ENCODE measurements around the gene UBXN2A. TPM values are rescaled to one million over a fixed set of nuclear protein-coding genes. Genes with fewer than 3 reads are reported as not detected.

Gene UBXN2A
- total RNA-seq, 1 experiment from 2014 or later = 16.6 TPM

GRCh38 chr2:24052951-24053350, 112.7 kb downstream of the UBXN2A start:
- Histone ChIP-seq H3K27me3 (ENCODE audit: control insufficient read depth, insufficient read depth, low read length) (peaks cover 10% of the 10 kb centered on the region; the same call in 1 of the 2 replicates), H3K36me3 (replicated peaks; ENCODE audit: control insufficient read depth, insufficient read depth, low read length) (peaks cover 3% of the 10 kb centered on the region; the same call in 1 of the 2 replicates), H3K4me3 (ENCODE audit: insufficient read depth, low read depth, low read length) (no peak overlapping the region)
- DNase-seq = no peak

Other genes starting within 250 kb of the UBXN2A start
- gene ATAD2B, start 13.3 kb upstream of the UBXN2A start, total RNA-seq (2014; rRNA removed; shearing (Covaris generic)) = 9.5 and 11.4 TPM in 2 replicates
- 0.11 and 0.21 TPM in 2 replicates for gene MFSD2B, start 69.6 kb downstream of the UBXN2A start, total RNA-seq (2014; rRNA removed; shearing (Covaris generic))
- 21.8 and 22.8 TPM in 2 replicates for gene WDCP, start 106.9 kb downstream of the UBXN2A start, total RNA-seq (2014; rRNA removed; shearing (Covaris generic))
- 40.5 and 43.5 TPM in 2 replicates for gene FKBP1B, start 109.3 kb downstream of the UBXN2A start, total RNA-seq (2014; rRNA removed; shearing (Covaris generic))
- gene SF3B6, start 135.9 kb downstream of the UBXN2A start, total RNA-seq (2014; rRNA removed; shearing (Covaris generic)) = 125 and 181 TPM in 2 replicates
- 21.1 and 34.1 TPM in 2 replicates for gene TP53I3, start 144.4 kb downstream of the UBXN2A start, total RNA-seq (2014; rRNA removed; shearing (Covaris generic))
- not detected in 2 replicates for gene PFN4, start 182.9 kb downstream of the UBXN2A start, total RNA-seq (2014; rRNA removed; shearing (Covaris generic))
- 3.0 and 3.2 TPM in 2 replicates for gene FAM228B, start 183.0 kb downstream of the UBXN2A start, total RNA-seq (2014; rRNA removed; shearing (Covaris generic))
- gene FAM228A, start 234.6 kb downstream of the UBXN2A start, total RNA-seq (2014; rRNA removed; shearing (Covaris generic)) = 0.14 and 0.18 TPM in 2 replicates